WTC11 (cell line): Measurements from ENCODE around the gene PPARA. TPM values are rescaled to one million over a fixed set of nuclear protein-coding genes. Genes with fewer than 3 reads are reported as not detected.

ENCODE experiments used
- ATAC-seq: fragments of 200-7000 bp; cut with Tn5 transposase; 2 replicates; pipeline ENCODE4 v1.10.0; 2021; ENCODE audit warnings: mild to moderate bottlenecking, moderate library complexity
- CTCF ChIA-PET: fragments of 300-600 bp; sonication (Branson Sonifier 250); formaldehyde crosslinking; loops from one replicate; lab custom pipeline; 2021; ENCODE audit warnings: antibody characterized with exemption; lab: Charles Lee
- POLR2A ChIA-PET: fragments of 350-600 bp; sonication (Branson Sonifier 250); formaldehyde crosslinking; loops from one replicate; lab custom pipeline; 2021; ENCODE audit warnings: antibody characterized with exemption; lab: Charles Lee
- DNase-seq: peaks from one replicate; pipeline ENCODE4 v3.0.0; 2021; ENCODE audit warnings: low spot score
- H3K27ac Mint-ChIP-seq: 2 replicates; pipeline ENCODE4 v1.8.0; 2021; ENCODE audit warnings: mixed read lengths
- H3K27me3 Mint-ChIP-seq: 2 replicates; pipeline ENCODE4 v1.8.0; 2021; ENCODE audit warnings: low read depth, mild to moderate bottlenecking, moderate library complexity, mixed read lengths
- H3K36me3 Mint-ChIP-seq: 2 replicates; pipeline ENCODE4 v1.8.0; 2021; ENCODE audit warnings: mixed read lengths
- H3K4me1 Mint-ChIP-seq: 2 replicates; pipeline ENCODE4 v1.8.0; 2022; ENCODE audit warnings: mixed read lengths
- H3K4me3 Mint-ChIP-seq: 2 replicates; pipeline ENCODE4 v1.8.0; 2021; ENCODE audit warnings: mild to moderate bottlenecking, moderate library complexity, mixed read lengths
- H3K9me3 Mint-ChIP-seq: 2 replicates; pipeline ENCODE4 v1.8.0; 2021; ENCODE audit warnings: mixed read lengths
- ATF1 ChIP-seq: sonication (generic); formaldehyde crosslinking; IDR thresholded peaks from 2 replicates; pipeline ENCODE4 v1.8.1; 2023; ENCODE audit warnings: mild to moderate bottlenecking, moderate library complexity, missing genetic modification reagents
- CBFB ChIP-seq: sonication (generic); formaldehyde crosslinking; IDR thresholded peaks from 2 replicates; pipeline ENCODE4 v1.8.1; 2022; ENCODE audit warnings: mild to moderate bottlenecking, low read depth, missing genetic modification reagents
- CDX4 ChIP-seq: fragments of 250-450 bp; sonication (Bioruptor Pico); IDR thresholded peaks from 2 replicates; pipeline ENCODE4 v1.9.0; 2021; ENCODE audit warnings: moderate library complexity, mild to moderate bottlenecking, inconsistent platforms, borderline replicate concordance
- CREB1 ChIP-seq: sonication (generic); formaldehyde crosslinking; IDR thresholded peaks from 2 replicates; pipeline ENCODE4 v1.8.0; 2023; ENCODE audit warnings: mild to moderate bottlenecking, missing genetic modification reagents
- CREM ChIP-seq: sonication (generic); formaldehyde crosslinking; IDR thresholded peaks from 2 replicates; pipeline ENCODE4 v1.8.1; 2022; ENCODE audit warnings: mild to moderate bottlenecking, missing genetic modification reagents, moderate library complexity
- ELF4 ChIP-seq: sonication (generic); formaldehyde crosslinking; IDR thresholded peaks from 2 replicates; pipeline ENCODE4 v1.8.1; 2022; ENCODE audit warnings: low read depth, mild to moderate bottlenecking, moderate library complexity, missing genetic modification reagents
- GABPB1 ChIP-seq: sonication (generic); formaldehyde crosslinking; IDR thresholded peaks from 2 replicates; pipeline ENCODE4 v1.8.1; 2023; ENCODE audit warnings: mild to moderate bottlenecking, missing genetic modification reagents
- GRHL2 ChIP-seq: fragments of 250-450 bp; sonication (Bioruptor Pico); IDR thresholded peaks from 2 replicates; pipeline ENCODE4 v1.8.0; 2022; ENCODE audit warnings: mild to moderate bottlenecking, moderate library complexity; ENCODE audit not compliant: insufficient replicate concordance, severe bottlenecking
- NR3C1 ChIP-seq: sonication (generic); formaldehyde crosslinking; conservative IDR thresholded peaks from 2 replicates; pipeline ENCODE4 v1.8.1; 2023; ENCODE audit warnings: low read depth, mild to moderate bottlenecking, missing genetic modification reagents
- RELA ChIP-seq: sonication (generic); formaldehyde crosslinking; IDR thresholded peaks from 2 replicates; pipeline ENCODE4 v1.8.1; 2022; ENCODE audit warnings: missing genetic modification reagents, mild to moderate bottlenecking, borderline replicate concordance
- RORB ChIP-seq: fragments of 250-450 bp; sonication (Bioruptor Pico); IDR thresholded peaks from 2 replicates; pipeline ENCODE4 v1.9.0; 2021; ENCODE audit warnings: mild to moderate bottlenecking
- SMAD3 ChIP-seq: sonication (generic); formaldehyde crosslinking; IDR thresholded peaks from 2 replicates; pipeline ENCODE4 v1.8.0; 2022; ENCODE audit warnings: missing genetic modification reagents, mild to moderate bottlenecking, borderline replicate concordance
- TEAD4 ChIP-seq: sonication (generic); formaldehyde crosslinking; IDR thresholded peaks from 2 replicates; pipeline ENCODE4 v1.8.0; 2022; ENCODE audit warnings: mild to moderate bottlenecking, missing genetic modification reagents
- TP53 ChIP-seq: sonication (generic); formaldehyde crosslinking; IDR thresholded peaks from 2 replicates; pipeline ENCODE4 v1.8.1; 2023; ENCODE audit warnings: mild to moderate bottlenecking, missing genetic modification reagents
- USF2 ChIP-seq: sonication (generic); formaldehyde crosslinking; IDR thresholded peaks from 2 replicates; pipeline ENCODE4 v1.8.1; 2023; ENCODE audit warnings: mild to moderate bottlenecking, missing genetic modification reagents, moderate library complexity
- ZNF121 ChIP-seq: sonication (generic); formaldehyde crosslinking; IDR thresholded peaks from 2 replicates; pipeline ENCODE4 v1.8.0; 2023; ENCODE audit warnings: missing genetic modification reagents
- ZNF317 ChIP-seq: sonication (generic); formaldehyde crosslinking; IDR thresholded peaks from 2 replicates; pipeline ENCODE4 v1.8.1; 2023; ENCODE audit warnings: low read depth, mild to moderate bottlenecking, moderate library complexity, missing genetic modification reagents, borderline replicate concordance
- ZNF416 ChIP-seq: fragments of 250-450 bp; sonication (Bioruptor Pico); IDR thresholded peaks from 2 replicates; pipeline ENCODE4 v1.9.0; 2021; ENCODE audit warnings: mild to moderate bottlenecking, inconsistent platforms
- ZNF423 ChIP-seq: fragments of 250-450 bp; sonication (Bioruptor Pico); IDR thresholded peaks from 2 replicates; pipeline ENCODE4 v2.1.2; 2022; ENCODE audit warnings: mild to moderate bottlenecking, moderate library complexity
- total RNA-seq: library from RNA; stranded (reverse); gene quantifications from 3 replicates; pipeline ENCODE4 v1.2.3, GENCODE V29; 2021
- TF ChIP-seq, protein P1 (sequence below): fragments of 250-450 bp; sonication (Bioruptor Pico); IDR thresholded peaks from 2 replicates; pipeline ENCODE4 v1.8.0; 2021; ENCODE audit warnings: mild to moderate bottlenecking
- TF ChIP-seq, protein P2 (sequence below): fragments of 200-600 bp; IDR thresholded peaks from 2 replicates; pipeline ENCODE4 v1.8.0; 2022; ENCODE audit warnings: antibody characterized with exemption
- TF ChIP-seq, protein P3 (sequence below): sonication (generic); formaldehyde crosslinking; IDR thresholded peaks from 2 replicates; pipeline ENCODE4 v1.8.0; 2022; ENCODE audit warnings: mild to moderate bottlenecking, missing genetic modification reagents
- TF ChIP-seq, protein P4 (sequence below): sonication (generic); formaldehyde crosslinking; IDR thresholded peaks from 2 replicates; pipeline ENCODE4 v1.8.1; 2023; ENCODE audit warnings: mild to moderate bottlenecking, missing genetic modification reagents
- TF ChIP-seq, protein P5 (sequence below): sonication (generic); formaldehyde crosslinking; IDR thresholded peaks from 2 replicates; pipeline ENCODE4 v1.8.0; 2022; ENCODE audit warnings: mild to moderate bottlenecking, missing genetic modification reagents

Gene PPARA
- total RNA-seq, 1 experiment from 2014 or later: 9.3 TPM

DNA sequence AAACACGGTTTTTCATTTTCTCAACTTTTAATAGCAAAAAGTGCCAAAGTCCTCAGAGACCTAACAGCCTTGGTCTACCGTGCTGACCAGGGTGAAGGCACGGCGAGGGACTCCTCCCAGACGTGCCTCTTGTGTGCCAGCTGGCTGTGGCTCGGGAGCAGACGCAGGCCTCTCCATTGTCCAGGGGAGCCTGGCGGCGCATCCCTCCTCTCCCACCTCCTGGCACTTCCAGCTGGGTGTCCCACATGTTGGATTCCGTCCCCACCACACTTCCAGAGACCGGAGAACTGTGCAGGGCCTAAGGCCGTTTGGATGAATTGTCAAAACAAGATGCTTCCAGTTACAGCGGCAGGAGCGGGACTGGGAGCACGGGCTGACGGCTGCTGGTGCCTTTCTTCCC is 88.2 kb downstream of the PPARA start:
- TF ChIP-seq RELA (CRISPR knock-in tag): no peak
- no peak for TF ChIP-seq CBFB
- TF ChIP-seq, protein P1, sequence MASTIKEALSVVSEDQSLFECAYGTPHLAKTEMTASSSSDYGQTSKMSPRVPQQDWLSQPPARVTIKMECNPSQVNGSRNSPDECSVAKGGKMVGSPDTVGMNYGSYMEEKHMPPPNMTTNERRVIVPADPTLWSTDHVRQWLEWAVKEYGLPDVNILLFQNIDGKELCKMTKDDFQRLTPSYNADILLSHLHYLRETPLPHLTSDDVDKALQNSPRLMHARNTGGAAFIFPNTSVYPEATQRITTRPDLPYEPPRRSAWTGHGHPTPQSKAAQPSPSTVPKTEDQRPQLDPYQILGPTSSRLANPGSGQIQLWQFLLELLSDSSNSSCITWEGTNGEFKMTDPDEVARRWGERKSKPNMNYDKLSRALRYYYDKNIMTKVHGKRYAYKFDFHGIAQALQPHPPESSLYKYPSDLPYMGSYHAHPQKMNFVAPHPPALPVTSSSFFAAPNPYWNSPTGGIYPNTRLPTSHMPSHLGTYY (CRISPR knock-in tag): no peak
- no peak for TF ChIP-seq GRHL2 (CRISPR knock-in tag)
- no peak for TF ChIP-seq TP53 (CRISPR knock-in tag)
- TF ChIP-seq ZNF317: no peak
- no peak for TF ChIP-seq ELF4 (CRISPR knock-in tag)
- TF ChIP-seq CREM (CRISPR knock-in tag): no peak
- ChIA-PET CTCF (no interaction called here), POLR2A (no interaction called here)
- no peak overlapping the region for H3K4me3 Mint-ChIP-seq
- DNase-seq (no peak), ATAC-seq (no peak)
- no peaks in the 10 kb centered on the region for H3K4me1 Mint-ChIP-seq
- H3K27me3 Mint-ChIP-seq: no peaks in the 10 kb centered on the region
- H3K9me3 Mint-ChIP-seq: no peaks in the 10 kb centered on the region
- no peak overlapping the region for H3K27ac Mint-ChIP-seq
- peaks cover 2% of the 10 kb centered on the region; the same call in 1 of the 2 replicates for H3K36me3 Mint-ChIP-seq

- DNase-seq (no peak), ATAC-seq (no peak)
- no peaks in the 10 kb centered on the region for H3K9me3 Mint-ChIP-seq
- POLR2A ChIA-PET: no interaction called here
- H3K4me3 Mint-ChIP-seq: no peak overlapping the region
- peaks cover 6% of the 10 kb centered on the region; the same call in 1 of the 2 replicates for H3K36me3 Mint-ChIP-seq
- CTCF ChIA-PET: no interaction called here
- H3K4me1 Mint-ChIP-seq: no peaks in the 10 kb centered on the region
- no peaks in the 10 kb centered on the region for H3K27me3 Mint-ChIP-seq
- no peak overlapping the region for H3K27ac Mint-ChIP-seq
- TF ChIP-seq ZNF416 (no peak), ZNF121 (no peak), CREB1 (CRISPR knock-in tag) (no peak), USF2 (CRISPR knock-in tag) (no peak), ATF1 (CRISPR knock-in tag) (no peak), SMAD3 (CRISPR knock-in tag) (no peak), ZNF423 (CRISPR knock-in tag) (no peak), GRHL2 (CRISPR knock-in tag) (no peak), RORB (no peak), GABPB1 (CRISPR knock-in tag) (no peak), CDX4 (CRISPR knock-in tag) (no peak), TEAD4 (CRISPR knock-in tag) (no peak), NR3C1 (no peak)
- TF ChIP-seq, protein P2, sequence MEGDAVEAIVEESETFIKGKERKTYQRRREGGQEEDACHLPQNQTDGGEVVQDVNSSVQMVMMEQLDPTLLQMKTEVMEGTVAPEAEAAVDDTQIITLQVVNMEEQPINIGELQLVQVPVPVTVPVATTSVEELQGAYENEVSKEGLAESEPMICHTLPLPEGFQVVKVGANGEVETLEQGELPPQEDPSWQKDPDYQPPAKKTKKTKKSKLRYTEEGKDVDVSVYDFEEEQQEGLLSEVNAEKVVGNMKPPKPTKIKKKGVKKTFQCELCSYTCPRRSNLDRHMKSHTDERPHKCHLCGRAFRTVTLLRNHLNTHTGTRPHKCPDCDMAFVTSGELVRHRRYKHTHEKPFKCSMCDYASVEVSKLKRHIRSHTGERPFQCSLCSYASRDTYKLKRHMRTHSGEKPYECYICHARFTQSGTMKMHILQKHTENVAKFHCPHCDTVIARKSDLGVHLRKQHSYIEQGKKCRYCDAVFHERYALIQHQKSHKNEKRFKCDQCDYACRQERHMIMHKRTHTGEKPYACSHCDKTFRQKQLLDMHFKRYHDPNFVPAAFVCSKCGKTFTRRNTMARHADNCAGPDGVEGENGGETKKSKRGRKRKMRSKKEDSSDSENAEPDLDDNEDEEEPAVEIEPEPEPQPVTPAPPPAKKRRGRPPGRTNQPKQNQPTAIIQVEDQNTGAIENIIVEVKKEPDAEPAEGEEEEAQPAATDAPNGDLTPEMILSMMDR: no peak
- TF ChIP-seq, protein P3, sequence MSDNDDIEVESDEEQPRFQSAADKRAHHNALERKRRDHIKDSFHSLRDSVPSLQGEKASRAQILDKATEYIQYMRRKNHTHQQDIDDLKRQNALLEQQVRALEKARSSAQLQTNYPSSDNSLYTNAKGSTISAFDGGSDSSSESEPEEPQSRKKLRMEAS (CRISPR knock-in tag): no peak
- TF ChIP-seq, protein P1 (CRISPR knock-in tag): no peak
- TF ChIP-seq, protein P4, sequence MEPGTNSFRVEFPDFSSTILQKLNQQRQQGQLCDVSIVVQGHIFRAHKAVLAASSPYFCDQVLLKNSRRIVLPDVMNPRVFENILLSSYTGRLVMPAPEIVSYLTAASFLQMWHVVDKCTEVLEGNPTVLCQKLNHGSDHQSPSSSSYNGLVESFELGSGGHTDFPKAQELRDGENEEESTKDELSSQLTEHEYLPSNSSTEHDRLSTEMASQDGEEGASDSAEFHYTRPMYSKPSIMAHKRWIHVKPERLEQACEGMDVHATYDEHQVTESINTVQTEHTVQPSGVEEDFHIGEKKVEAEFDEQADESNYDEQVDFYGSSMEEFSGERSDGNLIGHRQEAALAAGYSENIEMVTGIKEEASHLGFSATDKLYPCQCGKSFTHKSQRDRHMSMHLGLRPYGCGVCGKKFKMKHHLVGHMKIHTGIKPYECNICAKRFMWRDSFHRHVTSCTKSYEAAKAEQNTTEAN (CRISPR knock-in tag): no peak
- TF ChIP-seq, protein P5, sequence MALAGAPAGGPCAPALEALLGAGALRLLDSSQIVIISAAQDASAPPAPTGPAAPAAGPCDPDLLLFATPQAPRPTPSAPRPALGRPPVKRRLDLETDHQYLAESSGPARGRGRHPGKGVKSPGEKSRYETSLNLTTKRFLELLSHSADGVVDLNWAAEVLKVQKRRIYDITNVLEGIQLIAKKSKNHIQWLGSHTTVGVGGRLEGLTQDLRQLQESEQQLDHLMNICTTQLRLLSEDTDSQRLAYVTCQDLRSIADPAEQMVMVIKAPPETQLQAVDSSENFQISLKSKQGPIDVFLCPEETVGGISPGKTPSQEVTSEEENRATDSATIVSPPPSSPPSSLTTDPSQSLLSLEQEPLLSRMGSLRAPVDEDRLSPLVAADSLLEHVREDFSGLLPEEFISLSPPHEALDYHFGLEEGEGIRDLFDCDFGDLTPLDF (CRISPR knock-in tag): no peak
Measured at GRCh38 chr22:46239261-46240048, 89.1 kb downstream of the PPARA start.
